ENCODE measurements around the gene CUL2.
"Not testable (repeated sequence)": the region's sequence is repeated elsewhere in the genome, so short reads cannot be mapped to it uniquely, and the experiment has no call there.

The CUL2 gene

DNA sequence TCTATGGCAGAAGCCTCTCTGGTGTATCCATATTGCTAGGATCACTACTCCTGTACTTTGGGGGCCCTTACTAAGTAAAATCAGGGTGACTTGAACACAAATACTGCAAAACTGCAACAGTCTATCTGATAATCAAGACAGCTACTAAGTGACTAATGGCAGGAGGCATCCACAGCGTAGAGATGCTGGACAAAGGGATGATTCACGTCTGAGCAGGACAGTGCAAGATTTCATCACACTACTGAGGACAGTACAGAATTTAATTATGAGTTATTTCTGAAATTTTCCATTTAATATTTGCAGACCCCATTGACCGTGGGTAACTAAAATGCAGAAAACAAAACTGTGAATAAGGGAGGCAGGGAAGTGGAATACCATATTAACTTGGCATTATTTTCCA, 10.4 kb downstream of the CUL2 start:
- DNase-seq (ENCODE audit: low read depth, low spot score): no peak

DNA sequence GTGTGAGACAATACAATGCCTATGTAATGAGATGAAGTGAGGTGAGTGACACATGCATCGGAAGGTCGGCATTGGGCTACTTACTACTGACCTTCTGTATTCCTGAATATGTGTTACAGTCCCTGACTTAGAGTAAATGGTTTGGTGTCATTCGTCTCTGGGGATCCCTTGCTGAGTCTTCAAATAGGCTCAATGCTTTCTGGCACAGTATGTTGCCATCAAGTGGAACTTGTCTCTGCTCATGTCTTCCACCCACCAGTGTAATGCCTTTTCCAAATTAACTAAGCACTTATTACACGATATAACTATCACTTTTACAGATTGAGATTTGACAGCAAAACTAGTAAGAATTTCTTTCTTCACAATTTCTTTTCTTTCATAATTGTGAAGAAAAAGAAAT, 10.9 kb downstream of the CUL2 start:
- DNase-seq (ENCODE audit: low read depth, low spot score): no peak

DNA sequence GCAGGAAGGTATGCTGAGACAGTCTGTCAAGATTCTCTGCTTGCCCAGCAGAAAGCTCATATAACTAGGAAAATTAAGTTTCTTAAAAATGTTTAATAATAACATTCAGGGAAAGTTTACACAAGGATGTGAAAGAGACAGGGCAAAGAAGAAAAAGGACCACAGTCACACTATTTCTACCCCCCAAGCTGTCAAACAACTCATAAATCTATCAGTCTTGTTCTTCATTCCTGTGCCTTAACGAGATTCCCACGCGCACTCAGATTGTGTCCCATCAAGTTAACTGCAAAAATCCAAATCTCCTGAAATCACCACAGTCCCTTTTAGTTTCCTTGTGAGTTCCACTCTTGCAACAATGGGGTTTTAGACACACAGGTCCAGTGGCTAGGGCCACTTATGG, 14.9 kb downstream of the CUL2 start:
- DNase-seq (ENCODE audit: low read depth, low spot score): no peak

DNA sequence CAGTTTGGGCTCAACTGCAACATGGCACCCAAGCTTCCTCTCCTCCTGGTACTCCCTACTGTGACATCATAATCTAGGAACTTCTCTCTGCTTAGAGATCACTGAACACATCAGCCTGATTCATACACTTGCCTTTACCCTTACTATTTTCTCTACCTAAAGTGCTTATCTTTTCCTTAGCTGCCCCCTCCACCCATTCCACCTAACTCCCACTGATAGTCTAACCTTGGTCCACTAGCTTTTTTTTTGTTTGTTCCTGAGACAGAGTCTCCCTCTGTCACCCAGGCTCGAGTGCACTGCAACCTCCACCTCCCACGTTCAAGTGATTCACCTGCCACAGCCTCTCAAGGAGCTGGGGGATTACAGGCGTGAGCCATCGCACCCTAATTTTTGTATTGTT, 15.9 kb downstream of the CUL2 start:
- no peak for DNase-seq (ENCODE audit: low read depth, low spot score)

DNA sequence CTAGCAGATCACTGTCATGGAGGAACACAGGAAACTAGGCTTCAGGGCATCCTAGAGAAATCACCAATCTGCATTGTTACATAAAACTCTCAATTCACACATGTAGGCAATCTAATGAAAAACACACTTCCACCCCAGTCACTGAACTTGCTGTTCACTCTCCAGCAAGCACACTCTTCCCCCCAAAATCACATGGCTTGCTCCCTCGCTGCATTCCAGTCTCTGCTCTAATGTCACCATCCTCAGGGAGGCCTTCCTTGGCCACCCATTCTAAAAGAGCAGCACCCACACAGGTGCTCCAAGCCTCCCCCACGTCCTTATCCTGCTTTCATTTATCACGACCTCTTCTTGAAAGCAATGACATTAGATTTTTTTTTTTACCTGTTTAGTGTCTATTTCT, 19.6 kb downstream of the CUL2 start:
- no peak for DNase-seq (ENCODE audit: low read depth, low spot score)

DNA sequence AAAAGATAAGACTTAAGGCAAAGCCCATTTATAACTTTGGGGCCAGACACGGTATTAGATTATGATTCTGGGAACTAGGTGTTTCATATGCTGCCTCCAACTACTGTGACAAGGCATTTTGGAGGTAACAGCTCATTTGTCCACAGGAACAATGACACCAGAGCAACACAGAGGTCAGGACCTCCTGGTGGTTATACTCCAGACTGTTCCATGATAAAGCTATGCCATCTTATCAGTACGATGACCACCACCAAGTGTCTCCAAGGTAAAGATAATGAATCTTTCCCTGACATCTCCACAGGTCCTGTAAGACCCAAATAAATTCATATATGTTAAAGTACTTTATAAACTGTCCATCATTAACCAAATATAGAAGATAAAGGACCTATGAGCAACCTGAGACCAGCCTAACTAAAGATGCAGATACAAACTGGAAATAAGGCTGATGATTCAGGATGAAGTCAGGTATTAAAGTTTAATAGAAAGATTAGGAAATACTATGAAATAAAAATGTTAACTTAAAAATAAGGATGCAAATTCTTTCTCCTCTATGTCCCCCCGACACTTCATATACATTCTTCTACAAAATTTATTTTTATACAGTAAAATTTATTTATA, 26.2 kb downstream of the CUL2 start:
- no peak for DNase-seq (ENCODE audit: low read depth, low spot score)

DNA sequence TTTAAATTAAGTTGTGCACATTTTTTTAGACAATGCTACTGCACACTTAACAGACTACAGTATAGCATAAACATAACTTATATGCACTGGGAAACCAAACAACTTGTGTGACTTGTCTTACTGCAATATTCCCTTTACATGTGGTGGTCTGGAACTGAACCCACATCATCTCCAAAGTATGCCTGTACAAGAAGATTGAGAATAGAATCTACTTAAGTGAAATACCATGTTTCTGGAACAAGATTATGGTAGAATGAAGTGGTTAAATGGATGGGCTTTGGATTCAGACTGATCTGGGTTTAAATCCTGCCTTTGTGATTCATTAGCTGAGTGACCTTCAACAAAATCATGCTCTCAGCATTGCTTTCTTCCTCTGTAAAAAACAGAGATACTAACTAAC, 30.7 kb downstream of the CUL2 start:
- DNase-seq (ENCODE audit: low read depth, low spot score): no peak

DNA sequence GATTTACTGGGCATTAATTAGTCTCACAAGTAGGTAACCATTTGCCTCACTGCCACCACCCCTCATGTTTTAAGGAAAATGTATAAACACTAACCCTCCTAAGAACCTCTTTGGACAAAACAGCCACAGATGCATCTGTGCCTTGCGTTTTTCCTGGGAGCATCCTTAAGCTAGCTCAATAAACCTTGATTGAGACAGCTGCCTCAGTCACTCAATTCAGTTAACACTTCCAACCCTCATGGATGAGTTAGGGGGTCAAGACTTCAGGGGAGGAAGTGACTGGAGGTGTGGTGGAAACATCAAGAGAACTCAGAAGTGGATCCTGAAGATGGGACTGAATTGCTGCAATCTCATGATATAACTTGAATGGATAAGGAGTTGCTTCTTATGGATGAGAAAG, 31.5 kb downstream of the CUL2 start:
- DNase-seq (ENCODE audit: low read depth, low spot score): no peak

DNA sequence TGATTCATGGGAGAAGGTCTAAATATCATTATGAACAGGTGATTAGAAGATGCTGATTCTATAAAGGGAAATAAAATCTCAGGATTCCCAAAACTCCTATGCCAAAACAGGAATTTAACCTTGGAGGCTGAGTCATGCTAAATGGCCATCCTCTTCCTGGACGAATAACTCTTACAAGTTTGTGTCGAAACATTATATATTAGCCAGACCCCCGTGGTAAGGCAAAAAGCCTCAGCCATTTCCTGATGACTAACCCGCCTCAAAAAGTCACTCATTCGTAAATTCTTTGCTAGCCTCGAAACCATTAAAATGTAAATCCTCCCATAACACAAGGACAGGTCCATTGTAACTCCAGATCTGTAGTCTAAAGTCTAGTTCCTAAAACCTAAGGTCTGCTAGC, 32.0 kb downstream of the CUL2 start:
- peak; percentile 12 for DNase-seq (ENCODE audit: low read depth, low spot score)

DNA sequence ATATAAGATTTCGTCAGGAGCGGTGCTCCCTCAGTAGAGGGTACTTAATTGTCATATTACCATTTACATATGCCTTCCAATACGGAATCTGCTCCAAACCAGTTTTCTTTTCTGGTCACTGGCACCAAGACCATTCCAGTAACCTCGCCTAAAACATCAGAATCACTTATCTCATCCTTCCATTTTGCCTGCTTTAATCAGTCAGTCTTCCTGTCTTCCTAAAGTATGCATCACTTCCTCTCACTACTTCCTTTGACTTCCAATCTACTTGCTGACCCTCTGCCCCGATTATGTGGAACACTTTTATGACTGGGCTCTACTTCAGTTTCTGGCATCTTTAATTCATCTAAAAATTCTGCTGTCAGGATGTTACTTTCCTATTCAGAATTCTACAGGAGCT, 33.5 kb downstream of the CUL2 start:
- DNase-seq (ENCODE audit: low read depth, low spot score): no peak

DNA sequence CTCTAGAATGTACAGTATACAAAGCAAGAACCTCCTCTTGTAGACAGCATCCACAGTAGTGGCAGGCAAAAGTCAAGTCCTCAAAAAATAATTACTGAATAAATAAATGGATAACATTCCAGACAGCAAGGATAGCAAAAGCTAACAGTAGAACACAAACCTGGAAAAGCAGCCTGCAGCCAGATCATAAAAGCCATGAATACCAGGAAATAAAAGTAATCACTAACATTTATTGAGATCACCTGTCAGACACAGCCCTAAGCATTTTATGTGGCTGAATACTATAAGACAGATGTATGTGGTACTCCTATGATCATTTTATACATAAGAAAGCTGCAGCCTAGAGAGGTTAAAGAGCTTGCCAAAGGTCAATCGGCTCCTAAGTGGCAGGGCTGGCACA, 34.0 kb downstream of the CUL2 start:
- DNase-seq (ENCODE audit: low read depth, low spot score): no peak

DNA sequence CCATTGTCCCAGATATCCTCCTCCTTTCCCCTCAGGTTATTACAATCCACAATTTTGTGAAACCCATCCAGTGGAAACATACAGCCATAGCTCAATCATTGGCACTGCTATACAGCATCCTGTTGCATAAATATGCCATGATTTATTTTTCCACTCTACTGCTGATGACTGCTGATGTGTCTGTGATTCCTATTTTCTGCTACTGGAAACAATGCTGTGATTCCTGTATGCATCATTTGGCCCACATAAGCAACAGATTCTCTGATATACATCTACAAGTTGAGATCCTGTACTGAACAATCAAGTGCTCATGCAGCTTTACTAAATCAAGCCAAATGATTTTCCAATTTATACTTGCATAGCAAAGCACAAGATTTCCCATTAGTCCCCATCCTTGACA, 39.6 kb downstream of the CUL2 start:
- DNase-seq (ENCODE audit: low read depth, low spot score): no peak

DNA sequence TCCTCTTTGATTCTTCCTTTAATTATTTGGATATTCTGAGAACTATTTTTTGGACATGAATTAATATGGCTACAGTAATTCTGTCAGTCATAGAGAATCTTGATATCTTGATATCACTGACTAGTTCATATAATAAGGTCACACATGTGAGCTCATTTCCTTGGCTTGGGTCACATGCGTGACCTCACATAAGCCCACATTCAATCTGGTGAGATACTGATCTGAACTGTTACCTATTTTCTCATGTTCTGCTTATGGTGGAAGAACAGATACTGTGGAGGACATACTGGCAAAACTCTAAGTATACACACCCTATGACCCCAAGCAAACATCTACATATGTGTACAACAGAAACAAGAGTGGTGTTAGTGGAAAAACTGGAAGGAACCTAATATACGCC, 44.1 kb downstream of the CUL2 start:
- no peak for DNase-seq (ENCODE audit: low read depth, low spot score)

DNA sequence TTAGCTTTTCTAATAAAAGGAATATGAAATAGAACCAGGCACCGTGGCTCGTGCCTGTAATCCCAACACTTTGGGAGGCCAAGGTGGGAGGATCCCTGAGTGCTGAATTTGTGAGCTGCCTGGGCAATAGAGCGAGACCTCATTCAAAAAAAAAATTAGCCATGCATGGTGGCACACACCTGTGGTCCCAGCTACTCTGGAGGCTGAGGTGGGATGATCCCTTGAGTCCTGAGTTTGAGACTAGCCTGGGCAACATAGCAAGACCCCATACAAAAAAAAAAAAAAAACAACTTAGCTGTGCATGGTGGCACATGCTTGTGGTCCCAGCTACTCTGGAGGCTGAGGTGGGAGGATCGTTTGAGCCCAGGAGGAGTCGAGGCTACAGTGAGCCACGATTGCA, 44.9 kb downstream of the CUL2 start:
- DNase-seq (ENCODE audit: low read depth, low spot score): not testable (repeated sequence)

DNA sequence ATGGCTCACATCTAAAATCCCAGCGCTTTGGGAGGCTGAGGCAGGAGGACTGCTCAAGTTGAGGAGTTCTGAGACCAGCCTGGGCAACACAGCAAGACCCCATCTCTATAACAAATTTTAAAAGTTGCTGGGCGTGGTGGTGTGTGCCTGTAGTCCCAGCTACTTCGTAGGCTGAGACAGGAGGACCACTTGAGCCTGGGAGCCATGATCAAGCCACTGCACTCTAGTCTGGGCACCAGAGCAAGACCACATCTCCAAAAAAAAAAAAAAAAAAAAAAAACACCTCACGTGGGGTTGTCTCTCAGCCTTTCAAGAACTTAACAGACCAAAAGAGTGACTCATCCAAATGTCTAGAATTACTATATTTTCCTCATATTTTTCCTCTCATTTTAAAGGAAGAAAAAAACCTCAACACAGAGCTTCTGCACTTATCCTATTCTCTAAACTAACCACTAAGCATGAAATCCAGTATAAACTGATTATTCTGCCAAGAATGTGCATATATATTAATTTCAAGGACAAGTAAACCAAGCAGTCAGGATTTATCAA, 46.3 kb downstream of the CUL2 start:
- no peak for DNase-seq (ENCODE audit: low read depth, low spot score)

DNA sequence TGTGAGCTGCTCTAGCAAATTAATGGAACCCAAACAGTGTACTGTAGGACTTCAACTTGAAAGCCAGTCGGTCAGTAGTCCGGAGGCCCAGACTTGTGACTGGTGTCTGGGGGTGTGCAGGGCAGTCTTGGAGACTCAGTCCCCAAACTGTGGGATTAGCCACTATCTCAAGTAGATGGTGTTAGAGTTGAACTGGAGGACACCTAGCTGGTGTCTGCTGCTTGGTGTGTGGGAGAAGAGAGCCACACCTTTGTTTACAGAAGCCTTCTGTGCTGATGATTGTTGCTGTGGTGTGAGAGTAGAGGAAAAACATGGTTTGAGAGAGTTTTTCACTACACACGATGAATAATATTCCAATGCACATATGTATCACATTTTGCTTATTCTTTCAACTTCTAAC, 47.4 kb downstream of the CUL2 start:
- DNase-seq (ENCODE audit: low read depth, low spot score): no peak

DNA sequence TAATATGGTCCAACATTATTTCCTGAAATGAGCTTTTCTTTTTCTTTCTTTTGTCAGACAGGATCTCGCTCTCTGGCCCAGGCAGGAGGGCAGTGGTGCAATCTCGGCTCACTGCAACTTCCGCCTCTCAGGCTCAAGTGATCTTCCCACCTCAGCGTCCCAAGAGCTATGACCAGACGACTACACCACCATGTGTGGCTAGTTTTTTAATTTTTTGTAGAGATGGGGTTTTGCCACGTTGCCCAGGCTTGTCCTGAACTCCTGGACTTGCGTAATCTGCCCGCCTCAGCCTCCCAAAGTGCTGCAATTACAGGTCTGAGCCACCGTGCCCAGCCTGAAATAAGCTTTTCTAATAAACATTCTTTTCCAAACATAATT, 48.6 kb downstream of the CUL2 start:
- no peak for DNase-seq (ENCODE audit: low read depth, low spot score)

DNA sequence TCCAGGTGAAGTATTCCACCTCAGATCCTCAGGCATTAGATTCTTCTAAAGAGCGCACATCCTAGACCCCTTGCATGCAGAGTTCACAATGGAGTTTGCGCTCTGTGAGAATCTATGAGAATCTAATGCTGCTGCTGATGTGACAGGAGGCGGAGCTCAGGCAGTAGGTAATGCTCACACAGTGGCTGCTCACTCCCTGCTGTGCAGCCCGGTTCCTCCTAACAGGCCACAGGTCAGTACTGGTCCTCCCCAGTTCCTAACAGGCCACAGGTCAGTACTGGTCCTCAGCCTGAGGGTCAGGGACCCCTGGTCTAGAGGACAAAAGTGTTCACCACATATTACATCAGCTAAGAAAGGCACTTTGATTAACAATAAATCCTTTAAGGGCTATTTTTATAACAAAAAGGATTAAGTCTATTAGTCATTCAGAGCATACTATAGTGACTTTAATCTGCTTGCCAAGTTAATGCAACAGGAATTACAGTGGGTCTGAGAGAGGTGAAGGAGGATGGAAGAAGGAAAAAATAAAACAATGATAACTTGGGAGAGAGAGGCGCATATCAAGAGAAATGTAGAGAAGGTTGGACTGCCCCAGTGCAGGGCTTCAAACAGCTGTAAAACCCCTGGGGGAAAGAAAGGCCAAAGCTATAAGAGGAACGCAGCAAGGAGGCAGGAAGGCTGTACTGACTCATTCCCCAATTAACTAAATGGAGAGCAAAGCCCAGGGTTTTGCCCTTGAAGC, 49.2 kb downstream of the CUL2 start:
- peak; percentile 70 for DNase-seq (ENCODE audit: low read depth, low spot score)

DNA sequence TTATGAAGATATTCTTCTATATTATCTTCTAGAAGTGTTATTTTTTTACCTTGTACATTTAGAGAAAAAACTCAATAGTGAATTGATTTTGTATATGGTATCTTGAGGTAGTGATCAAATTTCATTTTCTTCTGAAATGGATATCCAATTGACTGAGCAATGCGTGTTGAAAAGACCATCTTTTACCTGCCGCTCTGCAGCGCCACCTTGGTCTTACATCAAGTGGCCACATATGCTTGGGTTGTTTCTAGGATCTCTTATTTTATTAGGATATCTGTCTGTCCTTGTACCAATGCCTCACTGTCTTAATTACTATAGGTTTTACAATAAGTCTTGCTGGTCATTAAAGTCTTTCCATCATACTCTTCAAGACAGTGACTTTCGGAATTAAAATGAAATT, 53.0 kb downstream of the CUL2 start:
- no peak for DNase-seq (ENCODE audit: low read depth, low spot score)

DNA sequence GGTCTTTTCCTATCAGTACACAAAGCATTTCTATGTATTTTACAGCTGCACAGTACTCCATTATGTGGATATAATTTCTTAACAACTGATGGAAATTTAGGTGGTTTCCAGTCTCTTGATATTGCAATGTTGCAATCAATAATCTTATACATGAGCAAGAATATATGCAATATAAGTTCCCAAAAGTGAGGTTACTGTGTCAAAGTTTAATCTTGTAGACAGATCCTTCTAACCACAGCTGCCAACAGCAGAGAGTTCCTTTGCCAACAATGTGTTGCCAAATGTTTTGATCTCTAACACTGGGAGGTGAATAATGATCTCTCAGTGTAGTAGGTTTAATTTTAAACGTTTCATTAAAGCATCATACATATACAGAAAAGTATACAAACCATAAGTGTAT, 54.5 kb downstream of the CUL2 start:
- no peak for DNase-seq (ENCODE audit: low read depth, low spot score)

DNA sequence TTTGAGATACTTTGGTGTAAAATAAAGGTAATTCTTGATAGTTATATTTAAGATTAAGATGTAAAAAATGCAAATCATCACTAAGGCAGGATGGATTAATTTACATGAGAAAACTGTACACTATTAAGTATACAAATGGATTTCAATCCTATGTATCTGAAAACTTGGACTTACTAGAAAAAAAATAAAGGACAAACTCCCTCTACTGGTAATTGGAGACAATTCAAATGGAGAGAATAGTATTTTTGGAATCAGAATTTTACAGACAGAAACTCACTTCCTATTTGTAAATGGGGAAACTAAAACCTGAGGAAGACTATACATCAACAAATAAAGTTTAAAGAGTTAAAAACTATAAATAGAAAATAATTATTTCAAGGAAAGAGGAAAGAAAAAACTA, 62.6 kb downstream of the CUL2 start:
- DNase-seq (ENCODE audit: low read depth, low spot score): no peak

DNA sequence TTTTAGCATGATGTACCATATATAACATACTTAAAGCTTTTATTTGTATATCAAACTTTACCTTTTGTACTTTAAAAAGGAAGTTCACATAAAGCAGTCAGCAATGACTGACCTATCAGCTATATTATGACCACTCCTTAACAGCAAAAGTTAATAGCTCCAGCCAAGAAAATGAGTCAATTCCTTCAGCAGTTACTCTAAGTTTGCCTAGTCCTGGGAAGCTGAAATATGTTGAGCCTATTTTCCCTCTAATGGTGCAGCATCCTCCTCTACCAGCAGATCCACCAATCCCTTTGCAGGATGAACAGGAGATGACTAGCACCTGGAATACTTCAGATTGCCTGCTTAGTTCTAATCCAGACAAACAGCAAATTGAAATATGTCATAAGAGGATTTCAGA, 64.2 kb downstream of the CUL2 start:
- no peak for DNase-seq (ENCODE audit: low read depth, low spot score)

DNA sequence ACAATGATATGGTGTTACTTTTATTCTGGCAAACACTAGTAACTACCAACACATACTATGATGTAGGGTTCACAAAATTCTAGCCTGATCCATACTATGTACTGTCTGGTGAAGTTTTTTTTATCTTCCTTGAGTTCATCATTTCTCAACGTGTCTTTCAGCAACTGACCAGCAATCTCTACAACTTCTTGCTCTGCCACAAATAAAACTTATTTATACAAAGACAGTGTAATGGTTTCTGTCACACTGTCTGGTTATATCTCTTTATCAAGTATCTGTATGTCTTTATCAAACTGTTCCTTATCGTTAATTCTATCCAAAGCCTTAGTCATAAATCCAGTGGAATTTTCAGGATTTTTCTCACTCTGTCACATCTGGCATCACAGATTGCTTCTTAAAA, 69.7 kb downstream of the CUL2 start:
- DNase-seq (ENCODE audit: low read depth, low spot score): no peak

Measured in ELF-1 (cell line).